H1 (cell line): Measurements from ENCODE around the gene CYP4F11.

ENCODE experiments used
- ASH2L ChIP-seq: fragments of 200-600, 300-600 bp; sonication (generic); IDR thresholded peaks from one replicate; pipeline ENCODE4 v1.7.1; 2017; ENCODE audit warnings: low read length
- CHD2 ChIP-seq: IDR thresholded peaks from 2 replicates; pipeline ENCODE4 v1.6.1; 2012; ENCODE audit warnings: low read length, improper control_type of control experiment
- CTCF ChIP-seq, 3 experiments: IDR thresholded peaks; 1 replicate in 2 of 3; 2 replicates in 1 of 3; pipeline versions ENCODE4 v1.5.1 to v1.6.1; 2011; ENCODE audit warnings: low read length in 3 of 3, mild to moderate bottlenecking in 3 of 3, inconsistent platforms in 2 of 3, low read depth in 1 of 3, moderate library complexity in 1 of 3; ENCODE audit not compliant: insufficient read depth in 1 of 3; ENCODE audit errors: control extremely low read depth in 1 of 3
- EP300 ChIP-seq, 2 experiments: IDR thresholded peaks; 1 replicate in 1 of 2; 2 replicates in 1 of 2; pipeline ENCODE4 v1.6.1; 2011 to 2012; ENCODE audit warnings: low read depth in 2 of 2, low read length in 2 of 2, mild to moderate bottlenecking in 2 of 2, borderline replicate concordance in 1 of 2, inconsistent platforms in 1 of 2, moderate library complexity in 1 of 2
- POLR2A ChIP-seq, 2 experiments: IDR thresholded peaks; 1 replicate in 1 of 2; 2 replicates in 1 of 2; pipeline ENCODE4 v1.6.1; 2011; ENCODE audit warnings: low read depth in 2 of 2, low read length in 2 of 2, mild to moderate bottlenecking in 2 of 2; ENCODE audit errors: control extremely low read depth in 1 of 2
- SAP30 ChIP-seq: fragments of 300-600 bp; sonication (generic); IDR thresholded peaks from 2 replicates; pipeline ENCODE4 v1.7.1; 2012; ENCODE audit warnings: low read length, moderate library complexity, mild to moderate bottlenecking, inconsistent platforms; ENCODE audit not compliant: insufficient read depth, insufficient replicate concordance

- TF ChIP-seq CTCF (IDR thresholded peaks at IDR 0.05; ENCODE audit: control extremely low read depth in 1 of 3, insufficient read depth in 1 of 3, low read depth in 1 of 3, low read length in 3 of 3): no peak
- no peak for TF ChIP-seq EP300 (IDR thresholded peaks at IDR 0.05; ENCODE audit: borderline replicate concordance in 1 of 2, low read depth in 2 of 2, low read length in 2 of 2)
- no peak for TF ChIP-seq SAP30
- TF ChIP-seq POLR2A (IDR thresholded peaks at IDR 0.05; ENCODE audit: control extremely low read depth in 1 of 2, low read depth in 2 of 2, low read length in 2 of 2): no peak
- TF ChIP-seq CHD2: no peak
- TF ChIP-seq ASH2L: no peak
Measured at GRCh38 chr19:15928321-15928720, 6.0 kb downstream of the CYP4F11 start.
